HL-60 (cell line): ENCODE measurements around the gene GPC3.

Experiments
- GABPA ChIP-seq: IDR thresholded peaks from 2 replicates; pipeline ENCODE4 v1.6.1; 2012; ENCODE audit warnings: low read depth
- POLR2AphosphoS5 ChIP-seq: IDR thresholded peaks from 2 replicates; pipeline ENCODE4 v1.6.1; 2012; ENCODE audit warnings: low read depth
- REST ChIP-seq: IDR thresholded peaks from 2 replicates; pipeline ENCODE4 v1.6.1; 2012; ENCODE audit warnings: low read depth; ENCODE audit not compliant: insufficient replicate concordance
- SPI1 ChIP-seq: IDR thresholded peaks from 2 replicates; pipeline ENCODE4 v1.6.1; 2012; ENCODE audit warnings: low read depth, mild to moderate bottlenecking, borderline replicate concordance
- TF ChIP-seq, protein P1 (sequence below): IDR thresholded peaks from one replicate; pipeline ENCODE4 v1.5.1; 2011; ENCODE audit warnings: low read length, control low read depth, inconsistent platforms; ENCODE audit not compliant: insufficient read depth

GRCh38 chrX:133569217-133569616 is 416.2 kb downstream of the GPC3 start:
- TF ChIP-seq REST (no peak), POLR2AphosphoS5 (no peak), GABPA (no peak), SPI1 (no peak)
- TF ChIP-seq, protein P1, sequence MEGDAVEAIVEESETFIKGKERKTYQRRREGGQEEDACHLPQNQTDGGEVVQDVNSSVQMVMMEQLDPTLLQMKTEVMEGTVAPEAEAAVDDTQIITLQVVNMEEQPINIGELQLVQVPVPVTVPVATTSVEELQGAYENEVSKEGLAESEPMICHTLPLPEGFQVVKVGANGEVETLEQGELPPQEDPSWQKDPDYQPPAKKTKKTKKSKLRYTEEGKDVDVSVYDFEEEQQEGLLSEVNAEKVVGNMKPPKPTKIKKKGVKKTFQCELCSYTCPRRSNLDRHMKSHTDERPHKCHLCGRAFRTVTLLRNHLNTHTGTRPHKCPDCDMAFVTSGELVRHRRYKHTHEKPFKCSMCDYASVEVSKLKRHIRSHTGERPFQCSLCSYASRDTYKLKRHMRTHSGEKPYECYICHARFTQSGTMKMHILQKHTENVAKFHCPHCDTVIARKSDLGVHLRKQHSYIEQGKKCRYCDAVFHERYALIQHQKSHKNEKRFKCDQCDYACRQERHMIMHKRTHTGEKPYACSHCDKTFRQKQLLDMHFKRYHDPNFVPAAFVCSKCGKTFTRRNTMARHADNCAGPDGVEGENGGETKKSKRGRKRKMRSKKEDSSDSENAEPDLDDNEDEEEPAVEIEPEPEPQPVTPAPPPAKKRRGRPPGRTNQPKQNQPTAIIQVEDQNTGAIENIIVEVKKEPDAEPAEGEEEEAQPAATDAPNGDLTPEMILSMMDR = no peak
